T-helper 1 cell treated with Interleukin-12 subunit alpha and Interleukin-12 subunit beta and Interleukin-4 antibody, amounts not matched to agents 30 μg/mL and 1 μg/mL, for 36 hours (primary cell): Measurements from ENCODE around the gene NNAT.

Experiments
- H3K27ac Mint-ChIP-seq: one replicate; pipeline ENCODE4 v1.8.0; 2021; ENCODE audit warnings: mild to moderate bottlenecking, mixed read lengths
- H3K27me3 Mint-ChIP-seq: one replicate; pipeline ENCODE4 v1.8.0; 2021; ENCODE audit warnings: low read depth, mixed read lengths
- H3K36me3 Mint-ChIP-seq: one replicate; pipeline ENCODE4 v1.8.0; 2021; ENCODE audit warnings: low read depth, mixed read lengths
- H3K4me1 Mint-ChIP-seq: one replicate; pipeline ENCODE4 v1.8.0; 2021; ENCODE audit warnings: low read depth, mixed read lengths
- H3K4me3 Mint-ChIP-seq: one replicate; pipeline ENCODE4 v1.8.0; 2021; ENCODE audit warnings: mild to moderate bottlenecking, moderate library complexity, mixed read lengths
- H3K9me3 Mint-ChIP-seq: one replicate; pipeline ENCODE4 v1.8.0; 2021; ENCODE audit warnings: mixed read lengths

NNAT gene

GRCh38 chr20:37513779-37514359, 7.2 kb upstream of the NNAT start:
- H3K36me3 Mint-ChIP-seq: peaks cover 11% of the 10 kb centered on the region
- no peaks in the 10 kb centered on the region for H3K9me3 Mint-ChIP-seq
- H3K27ac Mint-ChIP-seq: no peak overlapping the region
- H3K27me3 Mint-ChIP-seq: no peaks in the 10 kb centered on the region
- no peak overlapping the region for H3K4me3 Mint-ChIP-seq
- H3K4me1 Mint-ChIP-seq: peaks cover 6% of the 10 kb centered on the region

- no peak overlapping the region for H3K4me3 Mint-ChIP-seq
- H3K27ac Mint-ChIP-seq: no peak overlapping the region
- peaks cover 11% of the 10 kb centered on the region for H3K36me3 Mint-ChIP-seq
- H3K4me1 Mint-ChIP-seq: peaks cover 11% of the 10 kb centered on the region
- no peaks in the 10 kb centered on the region for H3K9me3 Mint-ChIP-seq
- H3K27me3 Mint-ChIP-seq: peaks cover 6% of the 10 kb centered on the region
Observed at GRCh38 chr20:37515876-37516275, 5.2 kb upstream of the NNAT start.

GRCh38 chr20:37516811-37517750, 4.0 kb upstream of the NNAT start:
- Mint-ChIP-seq H3K27ac (no peak overlapping the region), H3K4me1 (peaks cover 13% of the 10 kb centered on the region), H3K4me3 (no peak overlapping the region), H3K9me3 (no peaks in the 10 kb centered on the region), H3K27me3 (peaks cover 12% of the 10 kb centered on the region), H3K36me3 (peaks cover 9% of the 10 kb centered on the region)

- Mint-ChIP-seq H3K36me3 (peaks cover 9% of the 10 kb centered on the region), H3K4me1 (peaks cover 13% of the 10 kb centered on the region), H3K27ac (peak overlapping the region; percentile 26), H3K4me3 (no peak overlapping the region), H3K9me3 (no peaks in the 10 kb centered on the region), H3K27me3 (peaks cover 12% of the 10 kb centered on the region)
Observed at GRCh38 chr20:37518059-37518458, 3.0 kb upstream of the NNAT start.

- no peaks in the 10 kb centered on the region for H3K9me3 Mint-ChIP-seq
- H3K27me3 Mint-ChIP-seq: peaks cover 12% of the 10 kb centered on the region
- no peak overlapping the region for H3K27ac Mint-ChIP-seq
- peaks cover 9% of the 10 kb centered on the region for H3K36me3 Mint-ChIP-seq
- peaks cover 13% of the 10 kb centered on the region for H3K4me1 Mint-ChIP-seq
- no peak overlapping the region for H3K4me3 Mint-ChIP-seq
Observed at GRCh38 chr20:37518606-37519507, 2.2 kb upstream of the NNAT start.

- no peak overlapping the region for H3K4me3 Mint-ChIP-seq
- H3K36me3 Mint-ChIP-seq: peaks cover 7% of the 10 kb centered on the region
- H3K9me3 Mint-ChIP-seq: no peaks in the 10 kb centered on the region
- peaks cover 12% of the 10 kb centered on the region for H3K27me3 Mint-ChIP-seq
- H3K27ac Mint-ChIP-seq: no peak overlapping the region
- H3K4me1 Mint-ChIP-seq: peaks cover 18% of the 10 kb centered on the region
Observed at GRCh38 chr20:37519508-37520418, 1.3 kb upstream of the NNAT start.

- peaks cover 12% of the 10 kb centered on the region for H3K27me3 Mint-ChIP-seq
- peaks cover 7% of the 10 kb centered on the region for H3K36me3 Mint-ChIP-seq
- H3K9me3 Mint-ChIP-seq: no peaks in the 10 kb centered on the region
- H3K4me1 Mint-ChIP-seq: peaks cover 25% of the 10 kb centered on the region
- H3K4me3 Mint-ChIP-seq: peak overlapping the region; percentile 14
- no peak overlapping the region for H3K27ac Mint-ChIP-seq
Observed at GRCh38 chr20:37520419-37520955, 563 bp upstream of the NNAT start.

GRCh38 chr20:37522260-37523011, 1.4 kb downstream of the NNAT start:
- peaks cover 12% of the 10 kb centered on the region for H3K27me3 Mint-ChIP-seq
- H3K36me3 Mint-ChIP-seq: peaks cover 7% of the 10 kb centered on the region
- no peaks in the 10 kb centered on the region for H3K9me3 Mint-ChIP-seq

GRCh38 chr20:37523012-37523391, 2.0 kb downstream of the NNAT start:
- Mint-ChIP-seq H3K4me3 (no peak overlapping the region), H3K4me1 (peaks cover 39% of the 10 kb centered on the region), H3K27ac (no peak overlapping the region), H3K36me3 (peaks cover 3% of the 10 kb centered on the region), H3K27me3 (peaks cover 12% of the 10 kb centered on the region), H3K9me3 (no peaks in the 10 kb centered on the region)

More at GRCh38 chr20:37522260-37523011, 1.4 kb downstream of the NNAT start:
- Mint-ChIP-seq H3K27ac (no peak overlapping the region), H3K4me1 (peaks cover 39% of the 10 kb centered on the region), H3K4me3 (no peak overlapping the region)

- Mint-ChIP-seq H3K4me3 (no peak overlapping the region), H3K27ac (no peak overlapping the region), H3K27me3 (peaks cover 16% of the 10 kb centered on the region), H3K9me3 (no peaks in the 10 kb centered on the region), H3K36me3 (no peaks in the 10 kb centered on the region), H3K4me1 (peaks cover 42% of the 10 kb centered on the region)
Observed at GRCh38 chr20:37523911-37524700, 3.1 kb downstream of the NNAT start.

GRCh38 chr20:37524859-37525708, 4.0 kb downstream of the NNAT start:
- no peak overlapping the region for H3K27ac Mint-ChIP-seq

GRCh38 chr20:37525810-37526209, 4.8 kb downstream of the NNAT start:
- H3K27ac Mint-ChIP-seq: no peak overlapping the region
- peak overlapping the region; percentile 93 for H3K4me3 Mint-ChIP-seq
- H3K36me3 Mint-ChIP-seq: no peaks in the 10 kb centered on the region
- peaks cover 10% of the 10 kb centered on the region for H3K27me3 Mint-ChIP-seq
- H3K4me1 Mint-ChIP-seq: peaks cover 37% of the 10 kb centered on the region
- H3K9me3 Mint-ChIP-seq: no peaks in the 10 kb centered on the region

More at GRCh38 chr20:37524859-37525708, 4.0 kb downstream of the NNAT start:
- H3K4me1 Mint-ChIP-seq: peaks cover 42% of the 10 kb centered on the region
- no peaks in the 10 kb centered on the region for H3K36me3 Mint-ChIP-seq
- H3K4me3 Mint-ChIP-seq: peak overlapping the region; percentile 18
- H3K27me3 Mint-ChIP-seq: peaks cover 16% of the 10 kb centered on the region
- H3K9me3 Mint-ChIP-seq: no peaks in the 10 kb centered on the region
